NT2/D1 (cell line): ENCODE data around the gene MPV17L2.
"Not testable (repeated sequence)": the region's sequence is repeated elsewhere in the genome, so short reads cannot be mapped to it uniquely, and the experiment has no call there.

Experiments used
- DNase-seq: peaks from one replicate; pipeline ENCODE4 v3.0.0-alpha.2; 2011; ENCODE audit warnings: low read depth, low spot score
- H3K27me3 ChIP-seq: 2 replicates; pipeline ENCODE4 v1.6.0; 2011; ENCODE audit warnings: mild to moderate bottlenecking; ENCODE audit not compliant: insufficient read length, insufficient read depth
- H3K36me3 ChIP-seq: 2 replicates; pipeline ENCODE4 v1.6.1; 2011; ENCODE audit warnings: mild to moderate bottlenecking, low read length, mixed read lengths; ENCODE audit not compliant: insufficient read depth, insufficient read length
- H3K4me1 ChIP-seq: 2 replicates; pipeline ENCODE4 v1.5.1; 2011; ENCODE audit not compliant: insufficient read depth, insufficient read length
- H3K4me3 ChIP-seq: 2 replicates; pipeline ENCODE4 v1.5.1; 2011; ENCODE audit warnings: low read depth; ENCODE audit not compliant: insufficient read length
- H3K9ac ChIP-seq: 2 replicates; pipeline ENCODE4 v1.6.0; 2011; ENCODE audit warnings: low read depth; ENCODE audit not compliant: insufficient read length
- H3K9me3 ChIP-seq: 2 replicates; pipeline ENCODE4 v1.5.1; 2011; ENCODE audit warnings: mild to moderate bottlenecking, low read length; ENCODE audit not compliant: insufficient read depth
- SUZ12 ChIP-seq: IDR thresholded peaks from 2 replicates; pipeline ENCODE4 v1.6.1; 2011; ENCODE audit not compliant: insufficient read length, insufficient read depth; ENCODE audit errors: extremely low read depth
- YY1 ChIP-seq: IDR thresholded peaks from 2 replicates; pipeline ENCODE4 v1.6.1; 2011; ENCODE audit not compliant: insufficient read length, insufficient read depth
- ZNF274 ChIP-seq: IDR thresholded peaks from 2 replicates; pipeline ENCODE4 v1.6.1; 2011; ENCODE audit warnings: mild to moderate bottlenecking, low read depth, low read length

The MPV17L2 gene

GRCh38 chr19:18203408-18203862, 10.4 kb downstream of the MPV17L2 start:
- TF ChIP-seq YY1 (no peak), SUZ12 (no peak), ZNF274 (no peak)
- peaks cover 4% of the 10 kb centered on the region for H3K36me3 ChIP-seq
- peaks cover 9% of the 10 kb centered on the region for H3K27me3 ChIP-seq
- H3K9me3 ChIP-seq, result no peaks in the 10 kb centered on the region
- no peak for DNase-seq
- peaks cover 10% of the 10 kb centered on the region for H3K4me1 ChIP-seq
- peak overlapping the region; percentile 83 for H3K9ac ChIP-seq
- peak overlapping the region; percentile 91 for H3K4me3 ChIP-seq

DNA sequence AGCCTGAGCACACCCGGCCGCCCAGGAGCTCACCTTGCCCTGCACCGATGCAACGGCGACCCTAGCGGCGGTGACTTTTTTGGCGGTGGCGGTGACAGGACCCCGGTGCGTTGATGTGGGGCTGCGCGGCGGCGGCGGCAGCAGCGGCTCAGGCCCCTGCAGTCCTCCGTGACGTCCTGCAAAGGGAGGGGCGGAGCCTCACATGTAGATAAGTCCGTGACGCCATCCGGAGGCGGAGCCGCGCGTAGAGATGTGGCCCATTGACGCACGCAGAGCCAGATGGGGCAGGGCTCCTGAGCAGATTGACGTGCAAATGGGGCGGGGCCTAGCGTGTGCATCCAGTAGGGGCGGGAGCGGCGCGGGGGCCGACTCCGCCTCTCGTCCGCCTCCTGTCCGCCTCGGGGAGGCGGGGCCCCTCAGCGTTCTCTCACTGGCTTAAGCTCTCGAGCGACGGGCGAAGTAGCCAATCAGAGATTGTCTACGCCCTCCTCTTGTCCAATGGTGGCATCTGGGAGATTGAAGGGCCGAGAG, 10.9 kb downstream of the MPV17L2 start, which contains the start of gene RAB3A:
Gene RAB3A, minus strand, starts transcription at position 180 of the 531 bp plus-strand sequence. CDS start 1,302 bp downstream, outside the sequence.
- Histone ChIP-seq H3K4me3 (peak within 1 kb of the TSS; percentile 91), H3K27me3 (peaks cover 9% of the 10 kb centered on the region), H3K36me3 (no peaks in the 10 kb centered on the region), H3K9ac (peak within 1 kb of the TSS; percentile 95), H3K4me1 (peaks cover 12% of the 10 kb centered on the region), H3K9me3 (no peaks in the 10 kb centered on the region)
- TF ChIP-seq ZNF274, result no peak
- TF ChIP-seq SUZ12, result no peak
- no peak for TF ChIP-seq YY1
- peak; percentile 100 for DNase-seq

DNA sequence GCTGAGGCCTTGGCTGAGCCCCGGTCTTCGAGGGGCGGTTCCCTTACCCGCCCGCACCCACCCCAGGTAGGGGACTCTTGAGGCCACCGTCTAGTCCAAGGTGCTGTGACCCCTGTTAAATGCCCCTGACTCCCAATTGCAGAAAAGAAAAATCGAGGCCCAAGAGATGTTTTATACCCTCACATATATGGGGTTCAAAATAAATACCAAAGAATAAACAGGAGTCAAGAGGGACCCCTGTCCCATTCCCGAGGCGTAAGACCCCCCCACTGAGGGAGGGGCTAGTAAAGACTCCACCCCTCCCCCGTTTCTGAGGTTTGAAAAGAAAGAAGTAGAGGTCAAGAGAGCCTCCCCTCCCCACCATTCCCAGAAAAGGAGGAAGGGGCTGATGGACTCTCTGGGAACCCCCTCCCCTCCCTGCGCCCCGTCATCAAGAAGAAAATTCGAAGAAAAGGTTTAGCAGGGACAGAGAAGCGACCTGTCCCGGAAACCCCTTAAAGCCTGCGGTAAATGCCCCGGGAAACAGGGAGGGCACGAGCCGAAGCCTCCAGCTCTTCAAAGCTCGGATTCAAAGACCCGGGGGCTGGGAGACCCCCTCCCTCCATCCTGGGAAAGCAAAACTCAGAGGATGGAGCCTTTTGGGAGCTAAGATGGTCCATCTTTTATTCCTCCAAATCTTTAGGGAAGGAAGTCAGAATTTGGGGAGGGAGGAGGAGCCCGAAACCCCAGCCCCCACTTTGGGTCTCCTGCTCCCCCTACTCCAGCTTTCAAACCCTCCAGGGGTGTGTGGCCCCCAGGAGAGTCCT, 11.6 kb downstream of the MPV17L2 start:
- Histone ChIP-seq H3K4me3 (peak overlapping the region; percentile 52), H3K9me3 (no peaks in the 10 kb centered on the region), H3K27me3 (peaks cover 9% of the 10 kb centered on the region), H3K9ac (peak overlapping the region; percentile 95), H3K36me3 (no peaks in the 10 kb centered on the region), H3K4me1 (peaks cover 12% of the 10 kb centered on the region)
- TF ChIP-seq SUZ12 (no peak), ZNF274 (no peak), YY1 (no peak)
- DNase-seq, result peak; percentile 64

GRCh38 chr19:18205200-18205892, 12.3 kb downstream of the MPV17L2 start:
- H3K9ac ChIP-seq, result peak overlapping the region; percentile 95
- H3K4me3 ChIP-seq, result peak overlapping the region; percentile 52
- peaks cover 9% of the 10 kb centered on the region for H3K27me3 ChIP-seq
- H3K4me1 ChIP-seq, result peaks cover 12% of the 10 kb centered on the region
- DNase-seq, result no peak
- no peaks in the 10 kb centered on the region for H3K36me3 ChIP-seq
- no peak for TF ChIP-seq YY1
- no peak for TF ChIP-seq SUZ12
- no peak for TF ChIP-seq ZNF274
- no peaks in the 10 kb centered on the region for H3K9me3 ChIP-seq

GRCh38 chr19:18206018-18206417, 13.0 kb downstream of the MPV17L2 start:
- H3K9me3 ChIP-seq, result no peaks in the 10 kb centered on the region
- DNase-seq, result no peak
- TF ChIP-seq YY1, result no peak
- no peak for TF ChIP-seq ZNF274
- TF ChIP-seq SUZ12, result no peak
- peak overlapping the region; percentile 95 for H3K9ac ChIP-seq
- peaks cover 9% of the 10 kb centered on the region for H3K27me3 ChIP-seq
- peak overlapping the region; percentile 52 for H3K4me3 ChIP-seq
- H3K36me3 ChIP-seq, result no peaks in the 10 kb centered on the region
- peaks cover 15% of the 10 kb centered on the region for H3K4me1 ChIP-seq

DNA sequence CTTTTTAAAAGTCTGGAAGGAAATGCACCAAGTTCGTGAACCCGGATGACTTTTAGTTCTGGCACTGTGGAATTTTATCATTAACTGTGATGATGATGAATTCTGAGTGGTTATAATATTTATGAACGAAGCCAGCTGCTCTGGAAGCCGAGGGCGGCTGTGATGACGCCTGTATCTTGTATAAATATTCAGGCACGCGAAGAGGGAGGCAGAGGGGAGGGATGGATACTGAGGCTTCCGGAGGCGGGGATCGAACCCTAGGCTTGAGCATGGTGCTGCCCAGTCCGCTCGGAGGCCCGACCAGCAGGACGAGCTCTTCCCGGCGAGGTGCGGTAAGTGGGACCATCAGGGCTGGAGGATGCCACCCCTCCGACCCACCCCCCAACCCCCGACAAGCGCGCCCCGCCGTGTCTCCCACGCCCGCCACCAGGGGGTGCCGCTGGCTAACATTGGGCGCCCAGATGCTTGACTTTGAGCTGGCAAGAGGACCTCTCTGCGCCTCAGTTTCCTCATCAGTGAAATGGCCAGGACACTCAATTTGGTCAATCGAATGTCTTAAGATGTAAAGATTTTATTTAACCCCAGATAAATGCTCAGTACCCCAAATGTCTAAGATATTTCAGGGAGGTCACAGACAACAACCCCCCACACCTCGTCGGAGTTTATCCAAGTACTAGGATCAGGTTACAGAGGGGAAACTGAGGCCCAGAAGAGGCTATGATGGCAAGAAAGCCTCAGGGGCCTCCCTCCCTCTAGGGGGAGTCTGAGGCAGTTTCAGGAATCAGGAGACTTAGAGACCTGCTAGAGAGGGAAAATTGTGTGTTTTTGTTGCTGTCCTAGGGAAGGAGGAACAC, 15.3 kb downstream of the MPV17L2 start:
- no peak overlapping the region for H3K9ac ChIP-seq
- no peak for DNase-seq
- H3K36me3 ChIP-seq, result no peaks in the 10 kb centered on the region
- TF ChIP-seq SUZ12 (no peak), ZNF274 (no peak)
- H3K9me3 ChIP-seq, result no peaks in the 10 kb centered on the region
- peaks cover 2% of the 10 kb centered on the region for H3K27me3 ChIP-seq
- H3K4me1 ChIP-seq, result peaks cover 11% of the 10 kb centered on the region
- no peak overlapping the region for H3K4me3 ChIP-seq

DNA sequence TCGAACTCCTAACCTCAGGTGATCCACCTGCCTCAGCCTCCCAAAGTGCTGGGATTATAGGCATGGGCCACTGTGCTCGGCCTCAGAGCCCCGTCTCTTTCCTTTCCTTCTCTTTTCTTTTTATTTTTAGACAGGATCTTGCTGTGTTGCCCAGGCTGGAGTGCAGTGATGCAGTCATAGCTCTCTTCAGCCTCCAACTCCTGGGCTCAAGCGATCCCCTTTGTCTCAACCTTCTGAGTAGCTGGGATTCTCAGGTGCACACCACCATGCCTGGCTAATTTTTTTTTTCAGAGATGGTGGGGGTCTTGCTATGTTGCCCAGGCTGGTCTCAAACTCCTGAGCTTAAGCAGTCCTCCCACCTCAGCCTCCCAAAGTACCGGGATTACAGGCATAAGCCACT, 16.9 kb downstream of the MPV17L2 start:
- H3K36me3 ChIP-seq, H3K27me3 ChIP-seq, H3K9ac ChIP-seq, DNase-seq, H3K9me3 ChIP-seq, H3K4me3 ChIP-seq: not testable (repeated sequence)
- peaks cover 11% of the 10 kb centered on the region for H3K4me1 ChIP-seq
